GM21717 (cell line): Measurements from ENCODE around the gene TSPEAR.

Experiments
- ATAC-seq: cut with Tn5 transposase; IDR thresholded peaks from one replicate; pipeline ENCODE4 v1.9.1; 2021; ENCODE audit warnings: mild to moderate bottlenecking, moderate library complexity; ENCODE audit not compliant: unreplicated experiment

The TSPEAR gene

DNA sequence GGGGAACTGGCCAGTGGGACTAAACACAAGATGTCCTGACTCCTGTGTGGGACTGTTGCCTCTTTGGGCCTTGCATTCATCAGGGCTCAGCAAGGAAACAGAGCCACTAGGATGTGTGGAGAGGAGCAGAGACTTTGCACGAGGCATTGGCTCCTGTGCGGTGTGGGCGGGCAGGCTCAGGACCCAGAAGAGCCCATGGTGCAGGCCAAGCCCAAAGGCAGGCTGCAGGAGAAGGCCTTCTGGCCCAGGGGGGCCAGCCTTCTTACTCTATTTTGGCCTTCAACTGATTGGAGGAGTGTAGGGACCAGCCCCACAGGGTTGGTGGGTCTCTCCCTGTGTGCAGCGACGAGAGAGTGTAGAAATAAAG is 232.6 kb downstream of the TSPEAR start:
- ATAC-seq = no peak

DNA sequence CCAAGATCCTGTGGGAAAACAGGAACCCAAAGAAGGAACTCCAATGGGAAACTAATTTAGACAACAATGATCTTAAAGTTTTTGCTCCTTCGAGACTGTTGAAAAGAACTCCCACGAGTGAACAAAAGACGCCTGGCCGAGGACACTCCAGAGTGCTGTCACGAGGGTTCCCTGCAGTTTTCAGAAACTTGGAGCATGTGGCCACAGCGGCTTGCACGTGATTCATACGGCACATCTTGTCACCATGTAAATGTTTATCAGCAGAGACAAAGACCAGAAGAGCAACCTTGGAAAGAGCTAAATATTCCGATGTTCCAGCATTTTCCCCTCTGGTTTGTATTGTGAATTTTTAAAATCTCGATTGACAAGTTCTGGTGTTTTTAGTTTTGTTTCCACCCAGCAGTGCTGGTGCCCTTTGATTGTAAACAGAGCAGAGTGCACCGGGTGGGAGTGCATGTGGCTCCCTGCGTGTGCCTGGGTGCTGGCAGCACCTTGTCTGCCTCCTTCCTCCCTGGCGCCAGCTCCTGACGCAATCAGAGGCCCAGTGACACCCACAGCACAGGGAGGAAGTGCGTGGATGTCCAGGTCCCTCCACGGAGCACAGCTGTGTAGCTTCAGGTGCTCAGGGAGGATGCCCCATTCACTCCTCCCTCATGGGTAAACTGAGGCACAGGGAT is 233.1 kb downstream of the TSPEAR start:
- no peak for ATAC-seq

DNA sequence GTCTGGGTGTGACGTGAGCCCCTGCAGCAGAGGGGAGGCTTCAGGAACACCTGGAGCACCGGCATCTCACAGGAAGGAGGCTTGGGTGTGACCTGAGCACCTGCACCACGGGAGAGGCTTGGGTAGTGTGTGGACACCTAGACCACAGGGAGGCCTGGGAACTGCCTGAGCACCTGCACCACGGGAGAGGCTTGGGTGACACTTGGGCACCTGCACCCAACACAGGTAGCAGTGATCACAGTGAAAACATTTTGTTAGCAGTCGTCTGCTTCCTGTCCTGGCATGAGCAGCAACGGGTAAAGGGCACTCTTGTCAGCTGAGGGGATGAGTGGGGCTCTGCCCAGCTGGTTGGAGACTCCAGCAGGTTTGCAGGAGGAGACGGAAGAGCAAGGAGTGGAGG is 233.7 kb downstream of the TSPEAR start:
- no peak for ATAC-seq

DNA sequence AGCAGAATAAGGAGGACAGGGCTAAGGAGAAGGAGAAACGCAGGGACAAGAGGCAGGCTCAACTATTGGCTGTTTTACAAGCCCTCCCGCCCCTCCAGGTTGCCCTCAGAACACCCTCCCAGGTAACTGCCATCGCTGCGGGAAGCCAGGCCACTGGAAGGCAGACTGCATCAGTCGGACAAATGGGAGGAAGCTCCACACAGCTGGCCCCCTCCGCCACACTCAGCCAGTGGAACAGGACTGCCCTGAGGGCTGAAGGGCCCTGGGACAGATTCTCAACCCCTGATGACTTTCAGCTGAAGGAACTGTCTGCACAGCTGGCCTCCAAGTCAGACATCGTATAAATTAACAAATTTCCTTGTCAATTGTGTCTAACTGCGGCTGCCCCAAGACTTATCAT is 234.2 kb downstream of the TSPEAR start:
- ATAC-seq = no peak

DNA sequence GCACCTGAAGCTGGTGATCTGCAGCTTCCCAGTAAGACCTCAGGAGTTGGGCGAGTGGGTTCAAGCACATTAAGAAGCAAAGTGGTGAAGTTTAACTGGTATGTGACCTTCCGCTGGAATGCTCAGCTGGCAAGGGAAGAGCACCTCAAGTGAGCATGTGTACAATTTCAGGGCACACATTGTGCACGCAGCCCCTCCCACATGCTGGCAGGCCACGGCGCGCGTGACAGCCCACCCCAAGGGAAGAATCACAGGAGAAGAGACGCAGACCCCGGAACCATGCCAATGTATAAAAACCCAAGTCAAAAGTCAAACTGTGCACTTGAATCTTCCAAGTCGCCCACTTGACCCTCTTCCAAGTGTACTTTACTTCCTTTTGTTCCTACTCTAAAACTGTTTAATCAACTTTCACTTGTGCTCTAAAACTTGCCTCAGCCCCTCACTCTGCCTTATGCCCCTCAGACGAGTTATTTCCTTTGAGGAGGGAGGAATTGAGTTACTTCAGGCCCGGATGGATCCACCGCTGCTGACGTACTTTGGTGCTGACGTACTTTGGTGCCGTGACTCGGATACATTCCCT is 236.0 kb downstream of the TSPEAR start:
- ATAC-seq = no peak

DNA sequence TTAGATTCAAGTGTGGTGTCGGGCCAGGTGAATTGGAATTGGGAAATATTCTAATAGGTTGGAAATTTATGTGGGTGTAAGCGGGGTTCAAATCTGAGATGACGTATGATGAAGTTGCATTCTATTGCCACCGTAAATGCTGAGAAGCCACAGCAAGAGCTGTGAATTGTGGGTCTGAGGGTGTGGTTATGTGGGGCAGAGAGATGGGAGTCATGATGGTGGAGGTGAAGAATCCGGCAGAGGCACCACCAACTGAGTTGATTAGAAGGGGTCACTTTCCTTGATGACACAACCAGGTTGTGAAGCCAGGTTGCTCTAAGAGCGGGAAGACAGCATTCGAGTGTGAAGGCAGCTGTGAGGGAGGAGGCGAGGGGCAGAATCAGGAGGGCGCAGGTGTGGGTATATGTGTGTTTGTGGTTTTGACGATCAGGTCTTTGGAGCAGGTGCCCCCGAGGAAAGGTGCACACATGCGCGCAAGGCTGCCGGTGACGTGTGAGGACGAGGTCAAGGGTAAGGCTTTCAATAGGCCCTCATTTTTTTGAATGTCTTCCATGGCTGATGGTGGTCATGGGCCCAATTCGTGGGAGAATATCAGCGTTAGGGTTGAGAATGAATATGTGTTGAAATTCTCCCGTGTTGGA is 237.3 kb downstream of the TSPEAR start:
- no peak for ATAC-seq

DNA sequence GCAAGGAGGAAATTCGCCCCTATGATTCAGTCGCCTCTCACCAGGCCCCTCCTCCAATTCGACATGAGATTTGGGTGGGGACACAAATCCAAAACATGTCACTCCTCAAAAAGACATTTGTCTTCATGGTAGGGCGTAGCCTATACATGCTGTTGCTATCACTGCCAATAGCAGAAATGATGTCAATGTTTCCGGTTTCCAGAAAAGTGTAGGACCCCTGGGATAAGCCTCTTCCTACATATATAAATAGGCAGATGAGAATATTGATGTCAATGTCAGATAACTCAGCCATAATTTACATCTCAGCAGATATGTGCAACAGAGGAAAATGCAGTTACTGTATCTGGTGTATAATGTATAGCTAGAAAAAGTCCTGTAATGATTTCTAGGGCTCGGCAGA is 239.4 kb downstream of the TSPEAR start:
- no peak for ATAC-seq

DNA sequence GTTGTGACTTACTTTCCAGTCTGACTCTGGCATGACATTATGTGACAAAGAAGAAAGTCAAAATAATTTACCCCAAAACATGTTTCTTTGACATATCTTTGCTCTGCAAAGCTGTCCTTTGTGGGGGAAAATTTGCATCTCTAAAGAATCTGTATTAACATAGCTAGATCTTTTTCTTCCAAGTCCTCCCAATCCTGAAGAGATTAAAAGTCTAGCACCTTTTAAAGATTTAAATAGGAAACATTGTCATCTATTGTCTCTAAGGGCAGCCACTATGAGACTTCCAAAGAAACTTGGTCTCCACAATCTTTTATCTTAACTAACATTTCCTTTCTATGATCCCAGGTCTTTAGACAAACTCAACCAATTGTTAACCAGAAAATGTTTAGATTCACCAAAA is 240.0 kb downstream of the TSPEAR start:
- ATAC-seq = no peak

DNA sequence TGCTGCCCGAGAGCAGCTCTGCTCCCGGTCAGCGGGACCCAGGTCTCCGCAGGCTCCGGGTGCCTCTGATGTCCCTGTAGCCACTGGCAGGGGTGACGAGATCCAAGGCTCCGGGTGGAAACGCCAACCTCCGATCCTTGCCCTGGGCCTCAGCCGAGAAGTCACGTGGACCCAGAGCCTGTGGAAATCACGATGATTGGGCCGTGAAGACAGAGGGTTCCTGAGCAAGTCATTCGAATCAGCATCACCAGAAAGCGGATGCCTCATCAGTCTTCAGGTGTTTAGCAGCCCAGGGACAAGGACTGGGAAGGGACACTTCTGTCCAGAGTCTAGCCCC is 243.5 kb downstream of the TSPEAR start:
- no peak for ATAC-seq

DNA sequence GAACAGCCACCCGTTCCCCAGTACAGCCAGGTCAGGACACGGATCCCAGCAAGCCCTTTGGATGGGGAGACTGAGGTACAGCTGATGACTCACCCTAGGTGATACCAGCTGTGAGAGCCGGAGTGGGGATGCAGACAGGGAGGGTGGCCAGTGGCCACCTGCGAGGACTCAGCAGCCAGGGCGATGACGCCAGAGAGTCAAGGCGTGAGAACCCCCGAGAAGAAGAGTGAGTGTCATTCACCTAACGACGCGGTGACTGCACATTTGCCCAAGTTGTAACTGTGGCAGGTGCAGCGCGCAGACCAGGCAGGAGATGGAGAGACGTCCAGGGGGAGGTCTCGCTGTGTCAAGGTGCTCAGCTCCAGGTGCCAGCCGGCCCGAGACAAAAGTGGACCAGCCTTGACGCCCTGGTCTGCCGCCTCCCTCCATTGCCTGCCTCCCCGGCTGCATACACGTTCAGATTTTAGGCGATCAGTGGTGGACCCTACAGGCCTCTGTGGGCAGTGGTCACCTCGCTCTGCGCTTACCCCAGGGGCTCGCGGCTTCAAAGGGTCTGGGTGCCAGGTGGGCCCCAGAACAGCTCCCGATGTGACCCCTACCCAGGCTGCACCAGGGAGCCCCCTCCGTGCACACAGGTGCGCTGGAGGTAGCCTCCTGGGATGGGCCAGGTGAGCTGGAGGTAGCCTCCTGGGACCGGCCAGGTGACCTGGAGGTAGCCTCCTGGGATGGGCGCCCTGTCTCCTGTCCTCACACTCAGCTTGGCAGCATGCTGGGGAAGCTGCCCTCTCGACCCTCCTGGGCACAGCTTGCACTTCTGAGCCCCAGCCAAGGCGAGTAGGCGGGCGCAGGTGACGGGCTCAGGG is 244.1 kb downstream of the TSPEAR start:
- no peak for ATAC-seq

DNA sequence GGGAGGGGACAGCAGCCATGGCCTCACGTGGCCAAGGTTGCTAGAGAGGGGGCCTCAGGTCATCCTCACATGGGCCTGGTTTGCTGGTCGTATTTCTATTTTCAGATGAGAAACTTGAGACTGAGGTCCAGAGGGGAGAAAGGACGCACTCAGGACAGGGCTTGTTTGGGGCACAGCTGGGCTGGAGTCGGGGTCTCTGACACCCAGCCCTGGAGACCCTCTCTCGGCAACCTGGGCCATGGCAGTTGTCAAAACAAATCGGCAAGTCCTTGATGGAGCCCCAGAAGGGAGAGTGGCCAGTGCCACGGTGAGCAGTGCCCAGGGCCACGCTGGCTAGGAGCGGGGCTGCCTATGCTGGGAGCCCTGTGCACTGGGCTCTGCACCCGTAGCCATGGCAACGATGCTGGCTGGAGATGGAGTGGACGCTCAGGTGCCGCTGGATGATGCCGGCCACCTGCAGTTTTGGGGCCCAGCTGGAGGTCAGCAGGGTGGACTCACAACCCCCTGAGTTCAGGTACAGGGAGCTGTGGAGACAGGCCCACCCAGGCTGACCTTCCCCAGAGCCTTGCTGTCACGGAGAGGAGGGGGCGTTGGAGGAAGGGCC is 244.9 kb downstream of the TSPEAR start:
- ATAC-seq = no peak

DNA sequence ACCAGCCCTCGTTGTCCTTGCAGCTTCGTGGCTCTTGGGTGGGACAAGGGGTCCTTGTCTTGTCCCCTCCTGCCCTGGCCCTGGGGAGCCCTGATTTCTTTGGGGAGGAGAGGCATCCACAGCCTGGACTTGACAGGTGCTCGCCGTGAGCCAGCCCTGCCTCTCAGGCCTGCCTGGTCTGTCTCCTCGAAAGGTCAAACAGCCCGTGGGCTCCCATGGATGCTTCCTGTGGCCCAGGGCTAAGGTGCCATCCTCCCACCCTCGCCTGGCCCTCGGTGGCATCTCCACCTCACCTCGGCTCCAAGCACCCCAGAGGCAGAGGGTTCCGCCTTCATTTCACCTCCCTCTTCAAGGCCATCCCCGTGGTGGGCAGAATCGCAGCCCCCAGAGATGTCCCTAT is 247.0 kb downstream of the TSPEAR start:
- no peak for ATAC-seq

DNA sequence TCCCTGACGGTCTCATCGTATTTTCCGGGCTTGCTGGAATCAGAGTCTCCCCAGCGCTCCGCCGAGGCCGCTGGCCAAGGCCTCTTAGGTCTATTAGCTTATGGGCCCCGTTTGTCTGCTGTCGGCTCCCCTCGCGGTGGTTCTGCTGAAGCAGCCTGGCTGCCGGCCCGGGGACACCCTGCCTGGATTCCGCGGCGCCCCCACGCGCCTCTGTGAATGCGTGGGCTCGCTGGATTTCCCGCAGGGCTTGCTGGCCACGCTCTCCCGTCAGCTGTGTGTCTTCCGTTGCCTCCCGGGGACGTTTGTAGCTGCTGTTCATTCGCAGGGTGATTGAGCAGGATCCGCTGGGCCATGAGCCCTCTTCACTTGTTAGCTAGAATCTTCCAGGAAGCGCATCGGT is 247.6 kb downstream of the TSPEAR start:
- ATAC-seq = no peak

DNA sequence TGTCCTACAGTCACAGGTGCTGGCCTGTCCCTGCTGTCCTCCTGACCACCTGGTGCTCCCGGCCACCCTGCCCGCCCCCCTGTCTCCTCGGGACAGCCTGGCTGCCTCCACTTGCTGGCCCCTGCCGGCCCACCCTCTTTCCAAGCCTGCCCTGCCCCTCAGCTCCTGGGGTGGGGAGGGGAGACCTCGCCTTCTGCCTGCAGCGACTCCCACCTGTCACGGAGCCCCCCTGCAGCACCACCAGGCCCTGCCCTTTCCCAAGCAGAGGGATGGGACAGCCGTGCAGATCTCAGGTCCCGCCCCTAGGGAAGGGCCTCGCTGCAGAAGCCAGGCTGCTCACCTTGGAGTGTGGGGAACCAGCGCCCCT is 248.6 kb downstream of the TSPEAR start:
- ATAC-seq = no peak

DNA sequence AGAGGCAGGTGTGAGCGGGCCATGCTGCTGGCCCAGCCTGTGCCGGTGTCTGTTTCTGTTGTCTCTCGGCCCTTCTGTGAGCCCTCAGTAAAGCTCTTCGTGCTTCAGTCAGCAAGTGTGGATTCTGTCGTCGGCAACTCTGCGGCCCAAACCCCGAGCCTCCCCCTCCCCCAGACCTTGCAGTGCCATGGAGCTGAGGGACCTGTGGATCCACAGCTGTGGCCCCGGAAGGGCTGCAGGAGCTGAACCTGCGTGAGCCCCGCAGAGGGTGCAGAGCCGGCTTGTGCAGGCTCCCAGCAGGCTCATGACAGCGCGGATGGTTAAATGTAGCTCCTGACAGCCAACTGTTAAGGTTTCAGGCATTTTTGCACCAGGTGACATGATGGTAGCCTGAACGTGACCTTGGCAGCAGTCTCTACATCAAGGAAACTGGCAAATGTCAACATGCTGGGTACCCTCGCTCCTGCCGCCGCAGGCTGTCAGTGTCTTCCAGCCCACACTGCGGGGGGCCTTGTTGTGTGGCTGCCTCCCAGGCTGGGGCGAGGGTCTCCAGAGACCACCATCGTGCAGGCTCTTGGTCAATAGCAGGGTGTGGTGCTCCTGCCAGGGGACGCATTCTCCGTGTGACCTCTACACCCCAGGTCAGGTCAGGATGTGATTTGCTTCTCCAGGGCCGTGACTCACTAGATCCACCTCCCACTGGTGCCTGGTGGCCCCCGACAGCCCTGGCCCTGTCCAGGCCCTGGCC is 249.1 kb downstream of the TSPEAR start:
- ATAC-seq = no peak

DNA sequence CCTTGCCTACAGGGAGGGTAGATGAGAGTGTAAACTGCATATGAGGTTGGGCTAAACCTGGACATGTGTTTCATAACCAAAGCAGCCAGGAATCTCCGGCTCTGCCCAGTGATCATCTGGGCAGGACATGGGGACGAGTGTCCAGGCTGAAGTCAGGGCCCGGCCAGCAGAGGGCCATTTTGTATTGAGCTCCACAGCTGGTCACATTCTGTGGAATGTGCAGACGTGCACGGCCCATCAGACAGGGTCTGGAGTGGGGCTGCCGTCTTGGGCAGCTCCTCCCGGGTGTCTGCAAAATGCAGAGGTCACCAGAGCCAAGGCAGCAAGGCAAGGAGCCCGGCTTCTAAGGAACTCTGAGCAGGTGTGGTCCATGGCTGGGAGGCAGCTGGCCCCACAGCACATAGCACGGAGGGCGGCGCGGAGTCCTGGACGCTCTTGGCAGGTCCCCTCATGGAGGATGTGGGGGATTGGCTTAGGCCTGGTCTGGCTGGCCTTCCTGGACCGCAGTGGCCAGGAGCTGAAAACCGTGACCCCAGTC is 249.8 kb downstream of the TSPEAR start:
- no peak for ATAC-seq

DNA sequence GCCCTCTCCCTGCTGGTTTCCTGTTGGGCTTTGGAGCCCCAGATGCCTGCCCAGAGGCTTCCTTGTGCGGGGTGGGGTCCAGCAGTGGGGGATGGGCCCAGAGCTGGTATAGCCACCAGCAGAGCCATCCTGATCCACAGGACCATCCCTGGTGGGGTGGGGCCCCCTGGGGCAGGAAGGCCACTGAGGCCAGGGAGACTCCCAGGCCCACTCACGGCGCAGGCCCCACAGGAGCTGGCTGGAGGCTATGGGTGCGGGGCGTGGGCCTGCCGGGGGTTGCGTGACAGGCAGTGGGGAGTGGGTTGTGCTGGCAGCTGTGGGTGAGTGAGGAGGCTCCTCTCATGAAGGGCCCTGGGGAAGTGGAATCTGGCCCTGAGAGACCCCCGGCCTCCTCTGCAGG is 250.4 kb downstream of the TSPEAR start:
- no peak for ATAC-seq

DNA sequence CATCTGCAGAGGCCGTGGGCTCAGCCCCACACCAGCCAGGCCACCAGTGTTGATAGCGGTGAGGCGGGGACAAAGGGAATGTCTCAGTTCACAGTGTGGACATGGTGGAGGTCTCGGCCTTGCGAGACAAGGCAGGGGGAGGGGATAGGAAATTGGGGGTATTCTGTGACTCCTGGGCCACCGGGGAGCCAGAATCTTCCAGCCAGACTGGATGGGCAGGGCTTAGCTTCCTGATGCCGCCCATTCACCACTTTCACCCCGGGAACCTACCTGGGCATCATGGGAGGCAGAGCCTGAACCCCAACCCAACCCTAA is 251.0 kb downstream of the TSPEAR start:
- ATAC-seq = no peak

DNA sequence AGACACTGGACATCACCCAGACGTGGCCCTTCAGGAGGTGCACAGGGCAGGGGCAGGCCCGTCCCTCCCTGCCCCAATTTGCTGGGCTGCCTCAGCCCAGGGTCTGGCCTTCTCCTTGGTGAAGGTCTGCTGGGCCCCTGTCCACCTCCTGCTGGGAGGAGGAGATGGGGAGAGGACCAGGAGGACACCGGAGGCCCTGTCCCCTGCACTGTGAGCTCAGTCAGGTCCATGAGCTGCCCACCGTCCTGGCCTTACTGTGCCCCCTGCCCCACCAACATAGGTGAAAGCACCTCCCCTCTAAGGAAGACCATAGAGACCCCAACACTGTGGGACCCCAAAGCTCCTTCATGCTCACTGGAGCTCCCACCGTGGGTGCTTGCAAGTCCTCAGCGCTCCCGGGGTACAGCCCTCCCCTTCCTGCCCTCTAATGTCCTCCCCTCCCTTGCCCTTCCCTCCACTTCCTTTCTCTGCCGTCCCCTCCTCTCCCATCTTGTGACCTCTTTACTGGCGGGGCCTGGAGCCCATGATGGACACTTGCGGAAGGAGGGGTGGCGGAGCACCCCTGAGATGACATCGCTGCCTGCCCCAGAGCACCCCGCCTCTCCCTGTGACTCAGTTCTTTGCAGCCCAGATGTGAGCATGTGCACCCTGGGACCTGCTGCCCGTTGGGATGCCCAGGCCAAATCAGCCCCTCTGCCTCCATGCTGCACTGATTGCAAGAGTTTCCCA is 251.5 kb downstream of the TSPEAR start:
- no peak for ATAC-seq
